Stimulated activated CD8-positive, alpha-beta memory T cell treated with anti-CD3 and anti-CD28 coated beads, Interleukin-2, amount 100 ng/mL, for 1 hour (primary cell): ENCODE measurements around the gene CDC42EP5.
"Not testable (repeated sequence)": the region's sequence is repeated elsewhere in the genome, so short reads cannot be mapped to it uniquely, and the experiment has no call there.

Experiments used
- DNase-seq, 2 donors: peaks; one replicate each; pipeline ENCODE4 v3.0.0-alpha.2; 2020; ENCODE audit warnings: low read depth in 2 of 2

The CDC42EP5 gene

GRCh38 chr19:54473071-54473891, at the start of gene CDC42EP5:
Gene CDC42EP5 (minus strand): TSS chr19:54473296. CDS start chr19:54465547, 7,749 bp downstream.
- DNase-seq, result no peak

GRCh38 chr19:54521860-54522513, 48.9 kb upstream of the CDC42EP5 start:
- no peak for DNase-seq

GRCh38 chr19:54521022-54521859, 48.1 kb upstream of the CDC42EP5 start:
- DNase-seq, result no peak

GRCh38 chr19:54518844-54519243, 45.7 kb upstream of the CDC42EP5 start:
- no peak for DNase-seq

GRCh38 chr19:54517483-54517882, 44.4 kb upstream of the CDC42EP5 start:
- peak; percentile 12 to 17 for DNase-seq

- DNase-seq, result no peak
Observed at GRCh38 chr19:54515156-54515555, 42.1 kb upstream of the CDC42EP5 start.

GRCh38 chr19:54509200-54509940, 36.3 kb upstream of the CDC42EP5 start:
- not testable (repeated sequence) for DNase-seq

GRCh38 chr19:54508487-54508886, 35.4 kb upstream of the CDC42EP5 start:
- DNase-seq, result not testable (repeated sequence)

GRCh38 chr19:54507824-54508223, 34.7 kb upstream of the CDC42EP5 start:
- no peak for DNase-seq

- not testable (repeated sequence) for DNase-seq
Observed at GRCh38 chr19:54507038-54507717, 34.1 kb upstream of the CDC42EP5 start.

- no peak for DNase-seq
Observed at GRCh38 chr19:54506079-54506478, 33.0 kb upstream of the CDC42EP5 start.

GRCh38 chr19:54505542-54505941, 32.4 kb upstream of the CDC42EP5 start:
- DNase-seq, result not testable (repeated sequence)

- DNase-seq, result no peak
Observed at GRCh38 chr19:54502518-54503048, 29.5 kb upstream of the CDC42EP5 start, which contains the start of gene LAIR2. Gene LAIR2 (plus strand): TSS chr19:54502831. CDS start chr19:54502919, 88 bp downstream.

- DNase-seq, result not testable (repeated sequence)
Observed at GRCh38 chr19:54498451-54498772, 25.3 kb upstream of the CDC42EP5 start.

GRCh38 chr19:54497747-54498450, 24.8 kb upstream of the CDC42EP5 start:
- not testable (repeated sequence) for DNase-seq

- not testable (repeated sequence) for DNase-seq
Observed at GRCh38 chr19:54495284-54495683, 22.2 kb upstream of the CDC42EP5 start.

GRCh38 chr19:54493967-54494585, 21.0 kb upstream of the CDC42EP5 start:
- DNase-seq, result no peak

GRCh38 chr19:54493056-54493455, 20.0 kb upstream of the CDC42EP5 start:
- DNase-seq, result not testable (repeated sequence)

- no peak for DNase-seq
Observed at GRCh38 chr19:54492568-54492967, 19.5 kb upstream of the CDC42EP5 start.
